Vagina (tissue), 2 donors: Measurements from ENCODE around the gene ZNF738.
"Not testable (repeated sequence)": the region's sequence is repeated elsewhere in the genome, so short reads cannot be mapped to it uniquely, and the experiment has no call there.

Experiments used
- CTCF ChIP-seq, 3 experiments: fragments of 450-650 bp in 2 of 3; fragments of 200-600 bp in 1 of 3; sonication (generic) in 1 of 3; IDR thresholded peaks; one replicate each; pipeline ENCODE4 v1.5.1; 2017 to 2019; ENCODE audit warnings: antibody characterized with exemption in 3 of 3, mild to moderate bottlenecking in 2 of 3, moderate library complexity in 2 of 3
- POLR2A ChIP-seq, 2 donors: fragments of 450-650 bp; IDR thresholded peaks; one replicate each; pipeline ENCODE4 v1.6.1; 2017; ENCODE audit warnings: antibody characterized with exemption in 2 of 2, mild to moderate bottlenecking in 2 of 2, moderate library complexity in 2 of 2
- POLR2AphosphoS5 ChIP-seq, 2 donors: sonication (generic); formaldehyde crosslinking; IDR thresholded peaks; one replicate each; pipeline ENCODE4 v1.9.0; 2017; ENCODE audit warnings: antibody characterized with exemption in 2 of 2, mild to moderate bottlenecking in 2 of 2, low read depth in 1 of 2; ENCODE audit not compliant: insufficient read depth in 1 of 2

GRCh38 chr19:21312807-21313206 lies 46.0 kb upstream of the ZNF738 start:
- not testable (repeated sequence) for TF ChIP-seq CTCF (IDR thresholded peaks at IDR 0.05); POLR2A (IDR thresholded peaks at IDR 0.05); POLR2AphosphoS5 (IDR thresholded peaks at IDR 0.05; ENCODE audit: insufficient read depth in 1 of 2, low read depth in 1 of 2)
